Measurements from ENCODE around the gene SLC39A6. TPM values are rescaled to one million over a fixed set of nuclear protein-coding genes. Genes with fewer than 3 reads are reported as not detected.
"Not testable (repeated sequence)": the region's sequence is repeated elsewhere in the genome, so short reads cannot be mapped to it uniquely, and the experiment has no call there.

The SLC39A6 gene
- total and polyA plus RNA-seq, 2 donors (not counting 1 experiment from before 2014, with no cell fraction given): 8.9 to 19.5 TPM

- Histone ChIP-seq H3K79me2 (ENCODE audit: control insufficient read depth, insufficient read depth, low read length) (peaks cover 56% of the 10 kb centered on the region), H3K36me3 (replicated peaks in 1 of 2; ENCODE audit: control extremely low read depth in 1 of 2, control insufficient read depth in 1 of 2, extremely low read depth in 1 of 2, insufficient read depth in 2 of 2, low read length in 1 of 2) (no peaks in the 10 kb centered on the region), H3K4me3 (ENCODE audit: control extremely low read depth in 1 of 5, extremely low read depth in 1 of 5, insufficient read depth in 1 of 5, low read depth in 2 of 5, low read length in 4 of 5) (peak overlapping the region; percentile 74 to 98 (median 97)), H3K4me1 (ENCODE audit: control insufficient read depth in 2 of 2, insufficient read depth in 2 of 2, low read length in 2 of 2) (peaks cover 29 to 34% of the 10 kb centered on the region in 2 donors), H3K4me2 (replicated peaks; ENCODE audit: low read depth, low read length, poor library complexity, severe bottlenecking) (peak overlapping the region; percentile 79), H3K9me3 (ENCODE audit: control extremely low read depth in 1 of 3, control insufficient read depth in 2 of 3, insufficient read depth in 1 of 3, low read length in 2 of 3) (peaks cover 0 to 10% (median 0%) of the 10 kb centered on the region in 3 donors), H4K20me1 (ENCODE audit: control insufficient read depth, insufficient read depth, low read length, poor library complexity, severe bottlenecking) (peaks cover 5% of the 10 kb centered on the region), H3K9ac (ENCODE audit: low read length) (peak overlapping the region; percentile 94), H3K27me3 (replicated peaks in 1 of 4; ENCODE audit: control extremely low read depth in 1 of 4, control insufficient read depth in 3 of 4, insufficient read depth in 4 of 4, low read length in 3 of 4) (no peaks in the 10 kb centered on the region), H3K27ac (ENCODE audit: low read length in 2 of 2) (peak overlapping the region; percentile 83 to 85), H2AFZ (ENCODE audit: insufficient read depth, low read depth, low read length, poor library complexity, severe bottlenecking) (peak overlapping the region; percentile 94)
- H3K27me3 Mint-ChIP-seq: no peaks in the 10 kb centered on the region
- intact Hi-C loops (cut with micrococcal nuclease): loop anchor here (1.0 to 10.0 kb wide), 10 partner anchors 16 to 776 kb away; partner anchors contain the start of genes ELP2, GALNT1, INO80C and RMP24
- POLR2A ChIA-PET: interaction anchor here (2.1 kb wide), 1 partner anchor 63 kb away, joined by 8 read pairs; the partner anchor contains the start of genes ELP2 and SLC39A6
- WGBS (ENCODE audit: insufficient coverage): 5% methylated on average over 4 of the region's 5 CpGs
- CTCF ChIA-PET: interaction anchor here (0.6 to 2.1 kb wide), 3 partner anchors 29 to 62 kb away, joined by 3 to 7 read pairs (median 6); partner anchors contain the start of genes ELP2 and SLC39A6
- DNase-seq: no peak
- no peak for ATAC-seq (ENCODE audit: low read depth)
- no peaks in the 10 kb centered on the region for H3K9me3 Mint-ChIP-seq (ENCODE audit: insufficient read depth)
- TF ChIP-seq CTCF (IDR thresholded peaks at IDR 0.05) (no peak), EZH2 (IDR thresholded peaks at IDR 0.05; ENCODE audit: borderline replicate concordance, insufficient read depth, low read depth, low read length, poor library complexity, severe bottlenecking) (no peak)
- peak overlapping the region; percentile 87 for H3K4me3 Mint-ChIP-seq
- H3K4me1 Mint-ChIP-seq: peaks cover 44% of the 10 kb centered on the region
- peak overlapping the region; percentile 84 for H3K27ac Mint-ChIP-seq
These were observed 62.5 kb downstream of the SLC39A6 start for GRCh38 chr18:36066686-36067054.

- Mint-ChIP-seq H3K4me3 (peak overlapping the region; percentile 87), H3K4me1 (peaks cover 51% of the 10 kb centered on the region), H3K9me3 (ENCODE audit: insufficient read depth) (no peaks in the 10 kb centered on the region), H3K27ac (peak overlapping the region; percentile 84), H3K27me3 (no peaks in the 10 kb centered on the region)
- ChIA-PET CTCF (interaction anchor here (1.7 to 2.1 kb wide), 3 partner anchors 30 to 63 kb away, joined by 6 to 8 read pairs (median 7); partner anchors contain the start of genes ELP2 and SLC39A6), POLR2A (interaction anchor here (0.6 to 2.1 kb wide), 2 partner anchors 64 to 752 kb away, joined by 8 to 10 read pairs; partner anchors contain the start of genes ELP2 and SLC39A6)
- no peak overlapping the region for H2AFZ ChIP-seq (ENCODE audit: insufficient read depth, low read depth, low read length, poor library complexity, severe bottlenecking)
- H3K4me2 ChIP-seq (replicated peaks; ENCODE audit: low read depth, low read length, poor library complexity, severe bottlenecking): peak overlapping the region; percentile 79
- no peak for TF ChIP-seq EZH2 (IDR thresholded peaks at IDR 0.05; ENCODE audit: borderline replicate concordance, insufficient read depth, low read depth, low read length, poor library complexity, severe bottlenecking)
- no peak for TF ChIP-seq CTCF (IDR thresholded peaks at IDR 0.05)
- H3K4me1 ChIP-seq (ENCODE audit: control insufficient read depth in 2 of 2, insufficient read depth in 2 of 2, low read length in 2 of 2): peaks cover 33 to 38% of the 10 kb centered on the region in 2 donors
- DNase-seq (no peak), ATAC-seq (ENCODE audit: low read depth) (no peak)
- no peaks in the 10 kb centered on the region for H3K36me3 ChIP-seq (replicated peaks in 1 of 2; ENCODE audit: control extremely low read depth in 1 of 2, control insufficient read depth in 1 of 2, extremely low read depth in 1 of 2, insufficient read depth in 2 of 2, low read length in 1 of 2)
- H3K9ac ChIP-seq (ENCODE audit: low read length): peak overlapping the region; percentile 94
- peaks cover 5% of the 10 kb centered on the region for H4K20me1 ChIP-seq (ENCODE audit: control insufficient read depth, insufficient read depth, low read length, poor library complexity, severe bottlenecking)
- H3K27ac ChIP-seq (ENCODE audit: low read length in 2 of 2): no peak overlapping the region
- peak overlapping the region in 4 of 5 experiments; percentile 74 to 98 (median 98) for H3K4me3 ChIP-seq (ENCODE audit: control extremely low read depth in 1 of 5, extremely low read depth in 1 of 5, insufficient read depth in 1 of 5, low read depth in 2 of 5, low read length in 4 of 5)
- intact Hi-C loops (cut with micrococcal nuclease): loop anchor here (2.0 to 10.0 kb wide), 8 partner anchors 17 to 775 kb away; partner anchors contain the start of genes GALNT1, INO80C, ZNF24 and ZSCAN30
- 46% methylated on average over 2 of the region's 5 CpGs for WGBS (ENCODE audit: insufficient coverage)
- peaks cover 63% of the 10 kb centered on the region for H3K79me2 ChIP-seq (ENCODE audit: control insufficient read depth, insufficient read depth, low read length)
- H3K27me3 ChIP-seq (replicated peaks in 1 of 4; ENCODE audit: control extremely low read depth in 1 of 4, control insufficient read depth in 3 of 4, insufficient read depth in 4 of 4, low read length in 3 of 4): no peaks in the 10 kb centered on the region
- H3K9me3 ChIP-seq (ENCODE audit: control extremely low read depth in 1 of 3, control insufficient read depth in 2 of 3, insufficient read depth in 1 of 3, low read length in 2 of 3): peaks cover 0 to 10% (median 0%) of the 10 kb centered on the region in 3 donors
These were observed 63.1 kb downstream of the SLC39A6 start for GRCh38 chr18:36066001-36066400.

GRCh38 chr18:36064809-36065079 is 64.4 kb downstream of the SLC39A6 start:
- H3K9me3 Mint-ChIP-seq (ENCODE audit: insufficient read depth); POLR2A ChIA-PET; H3K4me2 ChIP-seq (replicated peaks; ENCODE audit: low read depth, low read length, poor library complexity, severe bottlenecking); H2AFZ ChIP-seq (ENCODE audit: insufficient read depth, low read depth, low read length, poor library complexity, severe bottlenecking); H3K27ac ChIP-seq (ENCODE audit: low read length in 2 of 2); DNase-seq; H4K20me1 ChIP-seq (ENCODE audit: control insufficient read depth, insufficient read depth, low read length, poor library complexity, severe bottlenecking); H3K36me3 ChIP-seq (replicated peaks in 1 of 2; ENCODE audit: control extremely low read depth in 1 of 2, control insufficient read depth in 1 of 2, extremely low read depth in 1 of 2, insufficient read depth in 2 of 2, low read length in 1 of 2); H3K27me3 Mint-ChIP-seq; ATAC-seq (ENCODE audit: low read depth); H3K9ac ChIP-seq (ENCODE audit: low read length); H3K4me3 ChIP-seq (ENCODE audit: control extremely low read depth in 1 of 5, extremely low read depth in 1 of 5, insufficient read depth in 1 of 5, low read depth in 2 of 5, low read length in 4 of 5); H3K27me3 ChIP-seq (replicated peaks in 1 of 4; ENCODE audit: control extremely low read depth in 1 of 4, control insufficient read depth in 3 of 4, insufficient read depth in 4 of 4, low read length in 3 of 4): not testable (repeated sequence)
- peak overlapping the region; percentile 30 for H3K4me3 Mint-ChIP-seq
- H3K27ac Mint-ChIP-seq: peak overlapping the region; percentile 26
- H3K9me3 ChIP-seq (ENCODE audit: control extremely low read depth in 1 of 3, control insufficient read depth in 2 of 3, insufficient read depth in 1 of 3, low read length in 2 of 3): peaks cover 0 to 14% (median 0%) of the 10 kb centered on the region in 3 donors
- intact Hi-C loops (cut with micrococcal nuclease): loop anchor here (5.0 to 10.0 kb wide), 5 partner anchors 32 to 567 kb away; partner anchors contain the start of genes GALNT1 and INO80C
- 100% methylated on average over 9 of the region's 9 CpGs for WGBS (ENCODE audit: insufficient coverage)
- peaks cover 44 to 48% of the 10 kb centered on the region in 2 donors for H3K4me1 ChIP-seq (ENCODE audit: control insufficient read depth in 2 of 2, insufficient read depth in 2 of 2, low read length in 2 of 2)
- CTCF ChIA-PET: interaction anchor here (0.9 to 2.1 kb wide), 4 partner anchors 31 to 220 kb away, joined by 3 to 8 read pairs (median 4); no protein-coding TSS in a partner anchor
- peaks cover 75% of the 10 kb centered on the region for H3K79me2 ChIP-seq (ENCODE audit: control insufficient read depth, insufficient read depth, low read length)
- H3K4me1 Mint-ChIP-seq: peaks cover 61% of the 10 kb centered on the region

Data from B cell (primary cell).